Activated naive CD8-positive, alpha-beta T cell treated with anti-CD3 and anti-CD28 coated beads, Interleukin-2, amount 10 ng/mL, durations not matched to agents 7 days and 5 days (primary cell): Measurements from ENCODE around the gene TJP3. TPM values are rescaled to one million over a fixed set of nuclear protein-coding genes. Genes with fewer than 3 reads are reported as not detected.

ENCODE experiments used
- ATAC-seq: fragments of 150-1000 bp; cut with Tn5 transposase; one replicate; pipeline ENCODE4 v1.10.0; 2021; ENCODE audit warnings: low read depth, moderate library complexity
- POLR2A ChIA-PET: fragments of 350-600 bp; sonication (Branson Sonifier 250); formaldehyde crosslinking; loops from one replicate; lab custom pipeline; 2021; ENCODE audit warnings: antibody characterized with exemption; lab: Charles Lee
- DNase-seq: peaks from one replicate; pipeline ENCODE4 v3.0.0; 2021
- H3K27ac Mint-ChIP-seq: one replicate; pipeline ENCODE4 v1.8.0; 2022; ENCODE audit warnings: mild to moderate bottlenecking, mixed read lengths
- H3K27me3 Mint-ChIP-seq: one replicate; pipeline ENCODE4 v1.8.0; 2022; ENCODE audit warnings: mild to moderate bottlenecking, moderate library complexity, mixed read lengths
- H3K36me3 Mint-ChIP-seq: one replicate; pipeline ENCODE4 v1.8.0; 2021; ENCODE audit warnings: mild to moderate bottlenecking, mixed read lengths
- H3K4me1 Mint-ChIP-seq: one replicate; pipeline ENCODE4 v1.8.0; 2021; ENCODE audit warnings: mixed read lengths
- H3K4me3 Mint-ChIP-seq: one replicate; pipeline ENCODE4 v1.8.0; 2022; ENCODE audit warnings: mild to moderate bottlenecking, moderate library complexity, mixed read lengths
- H3K9me3 Mint-ChIP-seq: one replicate; pipeline ENCODE4 v1.8.0; 2021; ENCODE audit warnings: mixed read lengths
- total RNA-seq, 2 experiments: library from RNA; stranded (reverse); gene quantifications; one replicate each; pipeline ENCODE4 v1.2.3, GENCODE V29; 2021

TJP3 gene
- total RNA-seq, 2 experiments from 2014 or later = 5.2 to 7.6 TPM

DNA sequence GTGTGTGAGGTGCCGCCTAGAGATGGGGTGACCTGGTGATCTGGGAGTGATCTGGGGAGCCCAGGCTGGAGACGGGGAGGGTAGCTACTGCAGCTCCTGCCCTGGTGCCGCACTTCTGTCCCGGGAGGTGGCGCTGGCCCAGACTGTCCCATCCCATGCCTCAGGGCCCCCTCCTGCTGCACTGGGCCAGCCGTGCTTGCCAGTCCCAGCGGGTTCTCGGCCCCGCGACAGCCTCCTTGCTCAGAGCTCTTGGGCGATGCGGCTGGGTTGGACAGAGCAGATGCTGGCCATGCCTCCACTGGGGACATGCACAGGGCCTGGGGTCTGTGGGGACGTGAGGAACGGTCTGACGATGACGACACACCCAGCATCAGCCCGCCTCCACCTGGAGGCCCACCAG is 61.3 kb downstream of the TJP3 start:
- no peaks in the 10 kb centered on the region for H3K9me3 Mint-ChIP-seq
- H3K4me1 Mint-ChIP-seq = peaks cover 14% of the 10 kb centered on the region
- H3K27ac Mint-ChIP-seq = no peak overlapping the region
- no peak overlapping the region for H3K4me3 Mint-ChIP-seq
- no peak for DNase-seq
- H3K36me3 Mint-ChIP-seq = peaks cover 10% of the 10 kb centered on the region
- no peaks in the 10 kb centered on the region for H3K27me3 Mint-ChIP-seq
- POLR2A ChIA-PET = interaction anchor here (1.1 to 1.2 kb wide), 2 partner anchors 19 to 43 kb away, joined by 3 read pairs; no protein-coding TSS in a partner anchor
- ATAC-seq = no peak

DNA sequence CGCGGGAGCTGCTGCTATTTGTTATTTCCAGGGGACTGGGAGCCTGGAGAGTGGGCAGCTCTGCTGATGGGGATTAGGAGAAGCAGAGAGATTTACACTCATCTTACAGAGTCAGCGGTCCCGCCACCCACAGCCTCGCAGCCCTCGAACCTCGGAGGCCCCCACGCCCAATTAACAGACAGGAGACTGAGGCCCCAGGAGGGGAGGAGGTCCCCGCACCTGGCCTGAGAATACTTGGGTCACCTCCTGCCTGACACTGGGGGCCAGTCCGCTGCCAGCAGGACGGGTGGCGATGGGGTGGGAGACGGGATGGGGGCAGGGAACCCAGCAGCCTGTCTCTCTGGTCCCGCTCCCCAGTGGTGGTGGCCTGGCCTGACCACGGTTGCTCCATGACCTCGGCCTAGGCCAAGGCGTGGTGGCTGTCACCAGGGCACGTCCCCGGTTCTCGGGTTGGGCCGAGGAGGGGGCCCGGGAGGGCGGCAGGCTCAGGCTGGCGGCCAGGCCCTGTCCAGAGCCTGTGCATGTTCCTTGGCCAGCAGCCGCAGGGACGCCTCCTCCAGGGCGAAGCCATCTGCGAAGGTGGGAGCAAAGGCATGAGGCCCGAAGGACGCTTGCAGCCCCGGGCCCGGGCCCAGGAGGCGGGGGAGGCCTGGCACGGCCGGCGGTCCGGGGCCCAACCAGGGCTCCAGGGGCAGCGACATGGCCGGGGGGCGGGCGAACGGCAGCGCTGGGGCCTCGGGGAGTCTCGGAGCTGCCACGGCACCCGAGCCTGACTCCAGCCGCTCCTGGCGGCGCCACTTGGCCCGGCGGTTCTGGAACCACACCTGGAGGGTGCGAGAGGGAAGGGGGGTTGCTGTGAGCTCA is 62.2 kb downstream of the TJP3 start:
- Mint-ChIP-seq H3K4me1 (peaks cover 14% of the 10 kb centered on the region), H3K27me3 (no peaks in the 10 kb centered on the region), H3K4me3 (no peak overlapping the region), H3K27ac (peak overlapping the region; percentile 10), H3K36me3 (peaks cover 10% of the 10 kb centered on the region), H3K9me3 (no peaks in the 10 kb centered on the region)
- DNase-seq = no peak
- ATAC-seq = no peak
- POLR2A ChIA-PET = interaction anchor here (0.8 to 1.2 kb wide), 2 partner anchors 8 to 42 kb away, joined by 3 read pairs; partner anchors contain the start of gene MRPL54

GRCh38 chr19:3771000-3771905 is 63.1 kb downstream of the TJP3 start:
- POLR2A ChIA-PET = interaction anchor here (0.8 kb wide), 1 partner anchor 9 kb away, joined by 3 read pairs; the partner anchor contains the start of gene MRPL54
- no peaks in the 10 kb centered on the region for H3K27me3 Mint-ChIP-seq
- H3K4me1 Mint-ChIP-seq = peaks cover 13% of the 10 kb centered on the region
- DNase-seq = no peak
- H3K27ac Mint-ChIP-seq = peak overlapping the region; percentile 5
- H3K36me3 Mint-ChIP-seq = peaks cover 9% of the 10 kb centered on the region
- no peak for ATAC-seq
- H3K9me3 Mint-ChIP-seq = no peaks in the 10 kb centered on the region
- no peak overlapping the region for H3K4me3 Mint-ChIP-seq

GRCh38 chr19:3771906-3772455 is 63.8 kb downstream of the TJP3 start, which contains the start of gene RAX2:
RAX2 (minus strand) TSS chr19:3772228; CDS start chr19:3771742, 486 bp downstream.
- Mint-ChIP-seq H3K4me3 (no peak within 1 kb of the TSS), H3K27ac (peak within 1 kb of the TSS; percentile 5), H3K4me1 (peaks cover 7% of the 10 kb centered on the region), H3K36me3 (peaks cover 6% of the 10 kb centered on the region), H3K9me3 (peaks cover 2% of the 10 kb centered on the region), H3K27me3 (no peaks in the 10 kb centered on the region)
- ATAC-seq = no peak
- DNase-seq = no peak
- POLR2A ChIA-PET = no interaction called here

DNA sequence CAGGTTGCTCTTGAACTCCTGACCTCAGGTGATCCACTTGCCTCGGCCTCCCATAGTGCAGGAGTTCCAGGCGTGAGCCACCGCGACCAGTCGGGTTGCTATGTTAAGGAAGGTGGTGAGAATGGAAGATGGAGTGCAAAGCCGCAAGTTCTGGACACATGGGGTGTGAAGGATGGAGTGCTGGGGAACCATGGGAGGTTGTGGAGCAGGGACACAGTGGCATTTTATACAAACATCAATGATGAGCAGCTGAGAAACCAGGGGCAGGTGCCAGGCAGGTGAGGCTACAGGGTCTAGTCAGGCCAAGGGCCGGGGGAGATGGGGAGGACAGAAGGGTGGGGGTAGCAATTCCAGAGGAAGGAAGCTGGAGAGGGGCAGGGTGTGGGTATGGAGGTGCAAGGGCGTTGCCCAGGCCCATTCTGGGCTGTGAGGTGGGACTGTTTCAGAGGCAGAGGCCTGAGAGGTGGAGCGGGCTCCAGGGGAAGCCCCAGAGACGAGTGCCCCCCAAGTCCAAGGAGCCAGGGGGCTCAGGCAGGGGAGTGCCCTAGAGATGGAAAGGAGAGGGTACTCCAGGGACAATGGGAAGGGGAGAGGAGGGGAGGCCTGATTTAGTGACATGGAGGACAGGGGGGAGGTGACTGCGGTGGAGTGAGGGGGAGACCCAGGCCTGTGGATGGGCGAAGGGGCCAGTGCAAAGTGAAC is 65.8 kb downstream of the TJP3 start:
- no peak overlapping the region for H3K4me3 Mint-ChIP-seq
- POLR2A ChIA-PET = interaction anchor here (1.4 to 1.8 kb wide), 2 partner anchors 11 to 38 kb away, joined by 3 to 4 read pairs; no protein-coding TSS in a partner anchor
- no peak for ATAC-seq
- DNase-seq = no peak
- H3K36me3 Mint-ChIP-seq = peaks cover 4% of the 10 kb centered on the region
- H3K9me3 Mint-ChIP-seq = peaks cover 2% of the 10 kb centered on the region
- peak overlapping the region; percentile 73 for H3K27ac Mint-ChIP-seq
- peaks cover 5% of the 10 kb centered on the region for H3K4me1 Mint-ChIP-seq
- no peaks in the 10 kb centered on the region for H3K27me3 Mint-ChIP-seq

- POLR2A ChIA-PET = interaction anchor here (1.4 to 1.8 kb wide), 2 partner anchors 12 to 37 kb away, joined by 3 to 4 read pairs; no protein-coding TSS in a partner anchor
- ATAC-seq = no peak
Observed at GRCh38 chr19:3774621-3775373, 66.6 kb downstream of the TJP3 start.

GRCh38 chr19:3775374-3775711 is 67.2 kb downstream of the TJP3 start:
- DNase-seq (no peak), ATAC-seq (no peak)
- H3K27ac Mint-ChIP-seq = no peak overlapping the region
- H3K27me3 Mint-ChIP-seq = no peaks in the 10 kb centered on the region
- peaks cover 2% of the 10 kb centered on the region for H3K9me3 Mint-ChIP-seq
- H3K4me3 Mint-ChIP-seq = no peak overlapping the region
- POLR2A ChIA-PET = interaction anchor here (1.8 kb wide), 1 partner anchor 37 kb away, joined by 4 read pairs; no protein-coding TSS in a partner anchor
- H3K36me3 Mint-ChIP-seq = peaks cover 3% of the 10 kb centered on the region
- peaks cover 4% of the 10 kb centered on the region for H3K4me1 Mint-ChIP-seq

More at GRCh38 chr19:3774621-3775373, 66.6 kb downstream of the TJP3 start:
- Mint-ChIP-seq H3K27me3 (no peaks in the 10 kb centered on the region), H3K4me3 (no peak overlapping the region), H3K36me3 (peaks cover 3% of the 10 kb centered on the region), H3K9me3 (peaks cover 2% of the 10 kb centered on the region), H3K4me1 (peaks cover 4% of the 10 kb centered on the region), H3K27ac (peak overlapping the region; percentile 27)
- DNase-seq = no peak

DNA sequence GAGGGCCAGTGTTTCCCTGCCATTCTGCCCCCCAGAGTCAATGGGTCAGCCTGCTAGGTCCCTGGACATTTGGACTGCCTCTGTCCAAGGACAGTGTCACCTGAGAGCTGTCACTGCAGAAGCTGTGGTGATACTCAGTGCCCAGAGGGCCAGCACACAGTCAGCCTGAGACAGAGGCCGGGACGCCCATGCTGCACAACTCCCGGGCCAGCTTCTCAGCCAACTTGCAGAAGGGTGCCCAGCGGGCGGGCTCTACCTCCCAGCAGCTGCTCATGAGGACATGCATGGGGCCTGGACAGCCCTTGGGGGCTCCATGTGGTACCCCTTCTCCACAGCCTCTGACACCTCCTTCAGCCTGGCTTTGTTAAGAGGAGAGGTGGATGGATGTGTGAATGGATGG is 67.6 kb downstream of the TJP3 start:
- POLR2A ChIA-PET = interaction anchor here (1.8 kb wide), 1 partner anchor 36 kb away, joined by 4 read pairs; no protein-coding TSS in a partner anchor
- H3K27me3 Mint-ChIP-seq = no peaks in the 10 kb centered on the region
- DNase-seq = no peak

DNA sequence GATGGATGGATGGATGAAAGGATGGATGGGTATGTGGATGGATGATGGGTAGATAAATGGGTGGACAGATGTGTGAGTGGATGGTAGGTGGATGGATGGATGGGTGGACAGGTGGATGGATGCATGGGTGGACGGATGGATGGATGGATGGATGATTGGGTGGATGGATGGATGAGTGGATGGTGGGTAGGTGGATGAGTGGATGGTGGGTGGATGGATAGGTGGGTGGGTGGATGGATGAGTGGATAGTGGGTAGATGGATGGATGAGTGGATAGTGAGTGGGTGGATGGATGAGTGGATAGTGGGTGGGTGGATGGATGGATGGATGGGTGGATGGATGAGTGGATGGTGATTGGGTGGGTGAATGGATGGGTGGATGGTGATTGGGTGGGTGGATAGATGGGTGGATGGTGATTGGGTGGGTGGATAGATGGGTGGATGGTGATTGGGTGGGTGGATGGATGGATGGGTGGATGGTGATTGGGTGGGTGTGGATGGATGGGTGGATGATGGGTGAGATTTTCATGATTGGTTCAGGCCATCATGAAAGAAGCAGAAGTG is 68.4 kb downstream of the TJP3 start:
- DNase-seq = no peak
- Mint-ChIP-seq H3K27me3 (no peaks in the 10 kb centered on the region), H3K9me3 (peaks cover 5% of the 10 kb centered on the region), H3K36me3 (peaks cover 6% of the 10 kb centered on the region), H3K27ac (no peak overlapping the region), H3K4me1 (peaks cover 4% of the 10 kb centered on the region), H3K4me3 (no peak overlapping the region)
- POLR2A ChIA-PET = no interaction called here
- ATAC-seq = no peak

More for the DNA sequence above, 67.6 kb downstream of the TJP3 start:
- ATAC-seq = no peak
- Mint-ChIP-seq H3K36me3 (peaks cover 3% of the 10 kb centered on the region), H3K4me3 (no peak overlapping the region), H3K27ac (no peak overlapping the region), H3K4me1 (peaks cover 4% of the 10 kb centered on the region), H3K9me3 (peaks cover 2% of the 10 kb centered on the region)

DNA sequence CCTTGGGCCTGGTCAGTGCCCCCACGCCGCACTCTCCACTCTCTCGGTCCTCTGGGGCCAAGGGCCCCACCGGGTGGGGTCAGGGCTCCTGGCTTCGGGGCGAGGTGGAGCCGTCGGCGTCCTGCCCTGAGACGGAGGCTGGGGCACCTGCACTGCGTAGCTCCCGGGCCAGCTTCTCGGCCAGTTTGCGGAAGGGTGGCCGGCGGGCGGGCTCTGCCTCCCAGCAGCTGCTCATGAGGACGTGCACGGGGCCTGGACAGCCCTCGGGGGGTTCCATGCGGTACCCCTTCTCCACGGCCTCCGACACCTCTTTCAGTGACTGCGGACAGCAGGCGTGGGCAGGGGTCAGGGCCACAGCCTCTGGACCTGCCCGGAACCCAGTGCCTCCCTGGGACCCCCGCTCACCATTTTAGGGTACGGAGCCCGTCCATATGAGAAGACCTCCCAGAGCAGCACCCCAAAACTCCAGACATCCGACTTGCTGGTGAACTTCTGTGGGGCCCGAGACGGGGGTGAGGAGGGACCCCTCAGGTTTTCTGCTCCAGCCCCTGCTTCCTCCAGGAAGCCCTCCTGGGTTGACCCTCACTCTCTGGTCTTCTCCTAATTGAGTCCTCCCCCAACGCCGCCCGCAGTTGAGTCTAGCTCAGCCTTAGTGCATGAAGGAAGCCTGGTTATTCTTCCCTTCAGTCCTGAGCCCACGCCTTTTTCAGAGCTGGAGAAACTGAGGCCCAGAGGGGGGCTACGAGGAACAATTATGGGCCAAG is 70.1 kb downstream of the TJP3 start:
- POLR2A ChIA-PET = interaction anchor here (0.6 to 2.5 kb wide), 2 partner anchors 15 to 17 kb away, joined by 3 to 7 read pairs; partner anchors contain the start of gene MRPL54
- H3K27me3 Mint-ChIP-seq = no peaks in the 10 kb centered on the region
- peaks cover 22% of the 10 kb centered on the region for H3K36me3 Mint-ChIP-seq
- DNase-seq = no peak
- H3K27ac Mint-ChIP-seq = no peak overlapping the region
- no peak overlapping the region for H3K4me3 Mint-ChIP-seq
- peaks cover 12% of the 10 kb centered on the region for H3K9me3 Mint-ChIP-seq
- peaks cover 2% of the 10 kb centered on the region for H3K4me1 Mint-ChIP-seq
- ATAC-seq = no peak
